GM12878 (cell line): ENCODE measurements around the gene KIRREL3. TPM values are rescaled to one million over a fixed set of nuclear protein-coding genes. Genes with fewer than 3 reads are reported as not detected.

ENCODE experiments used
- ATAC-seq: fragments of 200-7000 bp; cut with Tn5 transposase; 3 replicates; pipeline ENCODE4 v1.9.1; 2020; ENCODE audit warnings: mild to moderate bottlenecking, moderate library complexity
- BruUV-seq: library from RNA; stranded (reverse); fragments of 400-500 nt; replicated peaks from 2 replicates; lab custom pipeline; 2021; lab: Mats Ljungman, UMichigan
- CTCF ChIA-PET: fragments of 300-600 bp; sonication (Branson Sonifier 250); formaldehyde crosslinking; extraction: SDS; loops from one replicate; lab custom pipeline; 2021; ENCODE audit warnings: inconsistent platforms; lab: Yijun Ruan, JAX
- POLR2A ChIA-PET: fragments of 350-600 bp; formaldehyde crosslinking; extraction: SDS; loops from one replicate; lab custom pipeline; 2021; ENCODE audit warnings: inconsistent platforms; lab: Charles Lee
- RAD21 ChIA-PET: fragments of 300-600 bp; sonication (Branson Sonifier 250); formaldehyde crosslinking; loops from one replicate; lab custom pipeline; 2023; ENCODE audit warnings: antibody characterized with exemption; ENCODE audit not compliant: unreplicated experiment; lab: Charles Lee
- SMC1A ChIA-PET: fragments of 300-600 bp; sonication (Branson Sonifier 250); formaldehyde crosslinking; loops from one replicate; lab custom pipeline; 2023; ENCODE audit not compliant: unreplicated experiment, uncharacterized antibody; lab: Charles Lee
- DNase-seq: peaks from one replicate; pipeline ENCODE4 v3.0.0-alpha.2; 2011; ENCODE audit warnings: low read depth, low spot score
- FAIRE-seq: peaks from 3 replicates; lab custom pipeline; 2011; peaks lifted over from hg19 to GRCh38; lab: Jason Lieb, UNC
- H2AFZ ChIP-seq: 2 replicates; pipeline ENCODE4 v1.6.0; 2011; ENCODE audit warnings: low read depth, low read length, control low read depth; ENCODE audit not compliant: control insufficient read depth
- H3K27ac ChIP-seq: 2 replicates; pipeline ENCODE4 v1.5.1; 2011; ENCODE audit warnings: control low read depth; ENCODE audit not compliant: control insufficient read depth, insufficient read depth
- H3K27me3 ChIP-seq, 2 experiments: replicated peaks in 1 of 2; 2 replicates each; pipeline versions ENCODE4 v1.6.0 to v1.6.1; 2011; ENCODE audit warnings: low read length in 1 of 2; ENCODE audit not compliant: control insufficient read depth in 2 of 2, insufficient read depth in 2 of 2
- H3K36me3 ChIP-seq, 2 experiments: 2 replicates each; pipeline ENCODE4 v1.5.1; 2011; ENCODE audit warnings: low read length in 1 of 2; ENCODE audit not compliant: control insufficient read depth in 2 of 2, insufficient read depth in 2 of 2
- H3K4me1 ChIP-seq: 2 replicates; pipeline ENCODE4 v1.6.1; 2011; ENCODE audit warnings: mild to moderate bottlenecking, low read length, moderate library complexity, mixed read lengths; ENCODE audit not compliant: control insufficient read depth, insufficient read depth
- H3K4me2 ChIP-seq: 2 replicates; pipeline ENCODE4 v1.6.0; 2011; ENCODE audit warnings: control low read depth; ENCODE audit not compliant: control insufficient read depth, insufficient read depth
- H3K4me3 ChIP-seq: fragments of 200-600 bp; sonication (generic); 2 replicates; pipeline ENCODE4 v1.5.1; 2016
- H3K79me2 ChIP-seq: 2 replicates; pipeline ENCODE4 v1.6.0; 2011; ENCODE audit warnings: low read length; ENCODE audit not compliant: control insufficient read depth, insufficient read depth
- H3K9ac ChIP-seq: 2 replicates; pipeline ENCODE4 v1.8.0; 2011; ENCODE audit warnings: low read length, control low read depth, mixed read lengths; ENCODE audit not compliant: control insufficient read depth, insufficient read depth
- H3K9me3 ChIP-seq: replicated peaks from 3 replicates; pipeline ENCODE4 v1.5.1; 2011; ENCODE audit warnings: mild to moderate bottlenecking, low read length; ENCODE audit not compliant: control insufficient read depth, insufficient read depth
- H4K20me1 ChIP-seq: 2 replicates; pipeline ENCODE4 v1.6.0; 2011; ENCODE audit not compliant: control insufficient read depth, insufficient read depth
- CBFB ChIP-seq: IDR thresholded peaks from 2 replicates; pipeline ENCODE4 v1.6.1; 2016; ENCODE audit warnings: antibody characterized with exemption, low read depth
- DPF2 ChIP-seq: fragments of 450-650 bp; IDR thresholded peaks from 2 replicates; pipeline ENCODE4 v1.6.1; 2017; ENCODE audit warnings: mild to moderate bottlenecking
- HCFC1 ChIP-seq: fragments of 150-350 bp; IDR thresholded peaks from 2 replicates; pipeline ENCODE4 v1.6.1; 2014; ENCODE audit warnings: low read length
- NFYA ChIP-seq: IDR thresholded peaks from 2 replicates; pipeline ENCODE4 v1.6.1; 2011; ENCODE audit warnings: low read depth, mild to moderate bottlenecking, low read length, improper control_type of control experiment, borderline replicate concordance
- RAD51 ChIP-seq: fragments of 450-650 bp; IDR thresholded peaks from 2 replicates; pipeline ENCODE4 v1.6.1; 2016; ENCODE audit warnings: moderate library complexity, mild to moderate bottlenecking, inconsistent platforms
- SP1 ChIP-seq: IDR thresholded peaks from one replicate; pipeline ENCODE4 v1.6.1; 2011; ENCODE audit warnings: low read depth, low read length
- ZNF207 ChIP-seq: fragments of 450-650 bp; IDR thresholded peaks from 2 replicates; pipeline ENCODE4 v1.6.1; 2014; ENCODE audit warnings: antibody characterized with exemption, mild to moderate bottlenecking, borderline replicate concordance
- ZNF622 ChIP-seq: fragments of 450-650 bp; IDR thresholded peaks from 2 replicates; pipeline ENCODE4 v1.6.1; 2017; ENCODE audit warnings: mild to moderate bottlenecking, inconsistent platforms
- WGBS: methylation state at CpG from one replicate; pipeline ENCODE4 v1.1.6; 2016; ENCODE audit warnings: low lambda C conversion rate; ENCODE audit not compliant: insufficient replicate concordance, insufficient coverage; ENCODE audit errors: missing lambda C conversion rate; 5-methylcytosine and 5-hydroxymethylcytosine counted together
- in situ Hi-C: fragments of 300-500 bp; cut with MboI; formaldehyde crosslinking; loops from 9 replicates; pipeline ENCODE4 v1.14.3; 2018; ENCODE audit warnings: mixed read lengths
- intact Hi-C: fragments of 100-400 bp; cut with micrococcal nuclease; formaldehyde crosslinking; loops from one replicate; pipeline ENCODE4 v1.14.2; 2022; ENCODE audit not compliant: unreplicated experiment
- polyA plus RNA-seq, 11 experiments: library from polyadenylated mRNA; depleted of rRNA in 4 of 11; unstranded in 6 of 11; stranded (reverse) in 5 of 11; fragments of >200 nt; fragmentation: Nextera tagmentation in 4 of 11; fragmentation: Illumina TruSeq in 1 of 11; extraction: Ambion mirVana in 4 of 11; extraction: Trizol in 1 of 11; gene quantifications; 1 replicate in 1 of 11; 2 replicates in 10 of 11; pipeline versions ENCODE4 v1.2.1 to v1.2.3, GENCODE V29; 2011 to 2016; ENCODE audit warnings: inconsistent platforms in 2 of 11, missing spikeins in 2 of 11, low read depth in 1 of 11
- total RNA-seq, 4 experiments: library from RNA; depleted of rRNA in 3 of 4; stranded (reverse); fragments of >200 nt in 3 of 4; fragmentation: Illumina TruSeq in 1 of 4; extraction: Trizol in 1 of 4; gene quantifications; 2 replicates each; pipeline versions ENCODE4 v1.2.1 to v1.2.3, GENCODE V29; 2013 to 2021
- TF ChIP-seq, protein P1 (sequence below): fragments of 450-650 bp; IDR thresholded peaks from 2 replicates; pipeline ENCODE4 v1.6.1; 2016; ENCODE audit warnings: mild to moderate bottlenecking, moderate library complexity, borderline replicate concordance
- TF ChIP-seq, protein P2 (sequence below): IDR thresholded peaks from 2 replicates; pipeline ENCODE4 v1.6.1; 2012; ENCODE audit warnings: improper control_type of control experiment, low read depth, low read length; ENCODE audit not compliant: insufficient replicate concordance
- TF ChIP-seq, protein P3 (sequence below): IDR thresholded peaks from 2 replicates; pipeline ENCODE4 v1.6.1; 2012; ENCODE audit warnings: low read depth, low read length, improper control_type of control experiment

Gene KIRREL3
- total and polyA plus RNA-seq, 10 of the 15 experiments (the other 5 are each of a cell fraction or from before 2014, with no cell fraction given): under 0.01 TPM; not detected in 9

DNA sequence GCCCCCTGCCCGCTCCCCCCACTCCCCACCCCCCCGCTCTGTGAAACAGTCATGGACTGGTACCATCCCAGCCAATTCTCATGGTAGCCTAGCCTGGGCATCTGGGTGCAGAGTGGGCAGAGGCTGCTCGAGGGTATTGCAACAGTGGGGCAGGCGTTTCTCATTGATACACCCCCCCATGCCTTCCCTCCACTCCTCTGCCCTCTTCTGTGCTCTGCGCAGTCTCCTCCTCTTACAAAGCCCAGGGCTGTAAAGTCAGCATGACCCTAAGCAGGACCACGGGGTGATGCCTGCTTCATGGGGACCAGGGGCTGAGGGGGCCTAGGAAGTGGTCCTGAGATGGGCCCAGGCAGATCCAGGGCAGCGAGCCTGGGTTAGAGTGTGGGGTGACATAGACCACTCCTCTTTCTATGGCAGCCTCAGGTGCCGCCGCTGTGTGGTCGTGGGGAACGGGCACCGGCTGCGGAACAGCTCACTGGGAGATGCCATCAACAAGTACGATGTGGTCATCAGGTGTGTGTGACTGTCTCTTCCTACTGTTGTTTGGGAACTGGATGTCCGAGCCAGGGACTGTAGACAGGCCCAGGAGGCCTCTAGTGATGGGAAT is 592.8 kb downstream of the KIRREL3 start (continued):
- TF ChIP-seq, protein P1, sequence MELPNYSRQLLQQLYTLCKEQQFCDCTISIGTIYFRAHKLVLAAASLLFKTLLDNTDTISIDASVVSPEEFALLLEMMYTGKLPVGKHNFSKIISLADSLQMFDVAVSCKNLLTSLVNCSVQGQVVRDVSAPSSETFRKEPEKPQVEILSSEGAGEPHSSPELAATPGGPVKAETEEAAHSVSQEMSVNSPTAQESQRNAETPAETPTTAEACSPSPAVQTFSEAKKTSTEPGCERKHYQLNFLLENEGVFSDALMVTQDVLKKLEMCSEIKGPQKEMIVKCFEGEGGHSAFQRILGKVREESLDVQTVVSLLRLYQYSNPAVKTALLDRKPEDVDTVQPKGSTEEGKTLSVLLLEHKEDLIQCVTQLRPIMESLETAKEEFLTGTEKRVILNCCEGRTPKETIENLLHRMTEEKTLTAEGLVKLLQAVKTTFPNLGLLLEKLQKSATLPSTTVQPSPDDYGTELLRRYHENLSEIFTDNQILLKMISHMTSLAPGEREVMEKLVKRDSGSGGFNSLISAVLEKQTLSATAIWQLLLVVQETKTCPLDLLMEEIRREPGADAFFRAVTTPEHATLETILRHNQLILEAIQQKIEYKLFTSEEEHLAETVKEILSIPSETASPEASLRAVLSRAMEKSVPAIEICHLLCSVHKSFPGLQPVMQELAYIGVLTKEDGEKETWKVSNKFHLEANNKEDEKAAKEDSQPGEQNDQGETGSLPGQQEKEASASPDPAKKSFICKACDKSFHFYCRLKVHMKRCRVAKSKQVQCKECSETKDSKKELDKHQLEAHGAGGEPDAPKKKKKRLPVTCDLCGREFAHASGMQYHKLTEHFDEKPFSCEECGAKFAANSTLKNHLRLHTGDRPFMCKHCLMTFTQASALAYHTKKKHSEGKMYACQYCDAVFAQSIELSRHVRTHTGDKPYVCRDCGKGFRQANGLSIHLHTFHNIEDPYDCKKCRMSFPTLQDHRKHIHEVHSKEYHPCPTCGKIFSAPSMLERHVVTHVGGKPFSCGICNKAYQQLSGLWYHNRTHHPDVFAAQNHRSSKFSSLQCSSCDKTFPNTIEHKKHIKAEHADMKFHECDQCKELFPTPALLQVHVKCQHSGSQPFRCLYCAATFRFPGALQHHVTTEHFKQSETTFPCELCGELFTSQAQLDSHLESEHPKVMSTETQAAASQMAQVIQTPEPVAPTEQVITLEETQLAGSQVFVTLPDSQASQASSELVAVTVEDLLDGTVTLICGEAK: no peak
- TF ChIP-seq, all 136 proteins: peak for 0

DNA sequence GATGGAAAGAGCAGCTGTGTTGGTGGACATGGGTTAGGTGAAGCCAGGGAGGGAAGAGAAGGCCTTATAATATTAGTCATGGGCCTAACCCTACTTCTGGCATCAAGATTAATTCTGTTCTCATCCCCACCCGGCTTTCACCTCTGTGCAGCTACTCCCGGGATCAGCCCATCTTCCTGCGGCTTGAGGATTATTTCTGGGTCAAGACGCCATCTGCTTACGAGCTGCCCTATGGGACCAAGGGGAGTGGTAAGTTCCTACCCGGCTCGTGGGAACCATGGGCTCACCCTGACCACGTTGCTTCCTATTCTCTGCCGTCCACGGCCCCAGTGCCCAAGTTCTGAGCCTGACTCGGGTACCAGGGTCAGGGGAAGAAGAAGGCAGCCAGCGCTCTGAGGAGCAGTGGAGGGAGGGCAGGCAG is 593.5 kb downstream of the KIRREL3 start:
- no peak overlapping the region for H3K4me2 ChIP-seq
- SMC1A ChIA-PET: no interaction called here
- no peaks in the 10 kb centered on the region for H3K79me2 ChIP-seq
- intact Hi-C loops (no loop called here), in situ Hi-C loops (no loop called here)
- DNase-seq: no peak
- RAD21 ChIA-PET: no interaction called here
- H3K4me1 ChIP-seq: peaks cover 3% of the 10 kb centered on the region; the same call in 1 of the 2 replicates
- no peaks in the 10 kb centered on the region for H3K36me3 ChIP-seq
- H4K20me1 ChIP-seq: no peaks in the 10 kb centered on the region; the same call in 1 of the 2 replicates
- POLR2A ChIA-PET: no interaction called here
- H3K27ac ChIP-seq: no peak overlapping the region
- FAIRE-seq: no peak
- no peaks in the 10 kb centered on the region for H3K9me3 ChIP-seq
- BruUV-seq: no TSS peak
- no peaks in the 10 kb centered on the region for H3K27me3 ChIP-seq
- no peak overlapping the region for H3K9ac ChIP-seq
- no peak overlapping the region for H3K4me3 ChIP-seq
- no peak for ATAC-seq
- no peak overlapping the region for H2AFZ ChIP-seq
- 74% methylated on average over 12 of the region's 12 CpGs for WGBS
- CTCF ChIA-PET: no interaction called here
- no peak for TF ChIP-seq CBFB
- no peak for TF ChIP-seq ZNF207
- no peak for TF ChIP-seq DPF2
- TF ChIP-seq, protein P2, sequence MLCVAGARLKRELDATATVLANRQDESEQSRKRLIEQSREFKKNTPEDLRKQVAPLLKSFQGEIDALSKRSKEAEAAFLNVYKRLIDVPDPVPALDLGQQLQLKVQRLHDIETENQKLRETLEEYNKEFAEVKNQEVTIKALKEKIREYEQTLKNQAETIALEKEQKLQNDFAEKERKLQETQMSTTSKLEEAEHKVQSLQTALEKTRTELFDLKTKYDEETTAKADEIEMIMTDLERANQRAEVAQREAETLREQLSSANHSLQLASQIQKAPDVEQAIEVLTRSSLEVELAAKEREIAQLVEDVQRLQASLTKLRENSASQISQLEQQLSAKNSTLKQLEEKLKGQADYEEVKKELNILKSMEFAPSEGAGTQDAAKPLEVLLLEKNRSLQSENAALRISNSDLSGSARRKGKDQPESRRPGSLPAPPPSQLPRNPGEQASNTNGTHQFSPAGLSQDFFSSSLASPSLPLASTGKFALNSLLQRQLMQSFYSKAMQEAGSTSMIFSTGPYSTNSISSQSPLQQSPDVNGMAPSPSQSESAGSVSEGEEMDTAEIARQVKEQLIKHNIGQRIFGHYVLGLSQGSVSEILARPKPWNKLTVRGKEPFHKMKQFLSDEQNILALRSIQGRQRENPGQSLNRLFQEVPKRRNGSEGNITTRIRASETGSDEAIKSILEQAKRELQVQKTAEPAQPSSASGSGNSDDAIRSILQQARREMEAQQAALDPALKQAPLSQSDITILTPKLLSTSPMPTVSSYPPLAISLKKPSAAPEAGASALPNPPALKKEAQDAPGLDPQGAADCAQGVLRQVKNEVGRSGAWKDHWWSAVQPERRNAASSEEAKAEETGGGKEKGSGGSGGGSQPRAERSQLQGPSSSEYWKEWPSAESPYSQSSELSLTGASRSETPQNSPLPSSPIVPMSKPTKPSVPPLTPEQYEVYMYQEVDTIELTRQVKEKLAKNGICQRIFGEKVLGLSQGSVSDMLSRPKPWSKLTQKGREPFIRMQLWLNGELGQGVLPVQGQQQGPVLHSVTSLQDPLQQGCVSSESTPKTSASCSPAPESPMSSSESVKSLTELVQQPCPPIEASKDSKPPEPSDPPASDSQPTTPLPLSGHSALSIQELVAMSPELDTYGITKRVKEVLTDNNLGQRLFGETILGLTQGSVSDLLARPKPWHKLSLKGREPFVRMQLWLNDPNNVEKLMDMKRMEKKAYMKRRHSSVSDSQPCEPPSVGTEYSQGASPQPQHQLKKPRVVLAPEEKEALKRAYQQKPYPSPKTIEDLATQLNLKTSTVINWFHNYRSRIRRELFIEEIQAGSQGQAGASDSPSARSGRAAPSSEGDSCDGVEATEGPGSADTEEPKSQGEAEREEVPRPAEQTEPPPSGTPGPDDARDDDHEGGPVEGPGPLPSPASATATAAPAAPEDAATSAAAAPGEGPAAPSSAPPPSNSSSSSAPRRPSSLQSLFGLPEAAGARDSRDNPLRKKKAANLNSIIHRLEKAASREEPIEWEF: no peak
- no peak for TF ChIP-seq RAD51
- no peak for TF ChIP-seq HCFC1
- TF ChIP-seq ZNF622: no peak
- no peak for TF ChIP-seq NFYA
- TF ChIP-seq SP1: no peak
- TF ChIP-seq, protein P3, sequence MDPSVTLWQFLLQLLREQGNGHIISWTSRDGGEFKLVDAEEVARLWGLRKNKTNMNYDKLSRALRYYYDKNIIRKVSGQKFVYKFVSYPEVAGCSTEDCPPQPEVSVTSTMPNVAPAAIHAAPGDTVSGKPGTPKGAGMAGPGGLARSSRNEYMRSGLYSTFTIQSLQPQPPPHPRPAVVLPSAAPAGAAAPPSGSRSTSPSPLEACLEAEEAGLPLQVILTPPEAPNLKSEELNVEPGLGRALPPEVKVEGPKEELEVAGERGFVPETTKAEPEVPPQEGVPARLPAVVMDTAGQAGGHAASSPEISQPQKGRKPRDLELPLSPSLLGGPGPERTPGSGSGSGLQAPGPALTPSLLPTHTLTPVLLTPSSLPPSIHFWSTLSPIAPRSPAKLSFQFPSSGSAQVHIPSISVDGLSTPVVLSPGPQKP: no peak
